K562 (cell line): Measurements from ENCODE around the gene ABCA7. TPM values are rescaled to one million over a fixed set of nuclear protein-coding genes. Genes with fewer than 3 reads are reported as not detected.

Experiments used
- ATAC-seq: fragments of 200-7000 bp; cut with Tn5 transposase; 3 replicates; pipeline ENCODE4 v1.9.1; 2020; ENCODE audit warnings: moderate library complexity
- BruUV-seq: library from RNA; stranded (reverse); fragments of 400-500 nt; replicated peaks from 2 replicates; lab custom pipeline; 2021; lab: Mats Ljungman, UMichigan
- CTCF ChIA-PET: fragments of 300-600 bp; formaldehyde crosslinking; extraction: SDS; loops from one replicate; lab custom pipeline; 2021; ENCODE audit warnings: low intra/inter-chr PET ratio; lab: Yijun Ruan, JAX
- POLR2A ChIA-PET: fragments of 300-600, 350-650 bp; sonication (Branson Sonifier 250); formaldehyde crosslinking; extraction: SDS; loops from one replicate; lab custom pipeline; 2021; ENCODE audit warnings: antibody characterized with exemption, inconsistent platforms; lab: Yijun Ruan, JAX
- DNase-seq, 4 experiments: peaks; one replicate each; pipeline versions ENCODE4 v3.0.0 to v3.0.0-alpha.2; 2011 to 2018; ENCODE audit warnings: low spot score in 3 of 4, mixed read lengths in 3 of 4; ENCODE audit errors: extremely low read depth in 1 of 4
- FAIRE-seq: peaks from 2 replicates; lab custom pipeline; 2011; peaks lifted over from hg19 to GRCh38; lab: Jason Lieb, UNC
- H2AFZ ChIP-seq: 2 replicates; pipeline ENCODE4 v1.6.0; 2011; ENCODE audit warnings: low read depth, low read length, control low read depth, inconsistent platforms
- H3K27ac ChIP-seq: fragments of 200-600 bp; 3 replicates; pipeline ENCODE4 v1.8.0; 2011; ENCODE audit warnings: low read depth, mild to moderate bottlenecking, control low read depth, inconsistent platforms, low read length, moderate library complexity, mixed read lengths; ENCODE audit errors: extremely low read depth
- H3K27me3 ChIP-seq, 2 experiments: fragments of 300-600 bp in 1 of 2; 2 replicates in 1 of 2; 3 replicates in 1 of 2; pipeline versions ENCODE4 v1.6.0 to v1.8.0; 2011; ENCODE audit warnings: inconsistent platforms in 2 of 2, low read length in 2 of 2, mild to moderate bottlenecking in 1 of 2, mixed read lengths in 1 of 2, moderate library complexity in 1 of 2; ENCODE audit not compliant: control insufficient read depth in 2 of 2, insufficient read depth in 2 of 2
- H3K36me3 ChIP-seq: fragments of 300-600 bp; 3 replicates; pipeline ENCODE4 v1.8.0; 2011; ENCODE audit warnings: mild to moderate bottlenecking, low read length, inconsistent platforms; ENCODE audit not compliant: control insufficient read depth, insufficient read depth
- H3K4me1 ChIP-seq, 2 experiments: fragments of 200-600 bp in 1 of 2; replicated peaks in 1 of 2; 2 replicates in 1 of 2; 3 replicates in 1 of 2; pipeline versions ENCODE4 v1.5.1 to v1.8.0; 2011; ENCODE audit warnings: inconsistent platforms in 2 of 2, low read length in 2 of 2, mild to moderate bottlenecking in 1 of 2, mixed read lengths in 1 of 2, moderate library complexity in 1 of 2; ENCODE audit not compliant: control insufficient read depth in 2 of 2, insufficient read depth in 2 of 2
- H3K4me2 ChIP-seq: 2 replicates; pipeline ENCODE4 v1.6.1; 2011; ENCODE audit warnings: low read length, control low read depth, inconsistent platforms, mixed read lengths; ENCODE audit not compliant: insufficient read depth
- H3K4me3 ChIP-seq: fragments of 200-600 bp; sonication (generic), shearing (Covaris generic); 2 replicates; pipeline ENCODE4 v1.5.1; 2016; ENCODE audit warnings: control low read depth, inconsistent platforms
- H3K79me2 ChIP-seq: fragments of 200-600 bp; 3 replicates; pipeline ENCODE4 v1.8.0; 2011; ENCODE audit warnings: low read length, inconsistent platforms; ENCODE audit not compliant: control insufficient read depth, insufficient read depth
- H3K9ac ChIP-seq, 2 experiments: 2 replicates each; pipeline versions ENCODE4 v1.6.0 to v1.6.1; 2011; ENCODE audit warnings: low read depth in 2 of 2, low read length in 2 of 2, control low read depth in 1 of 2, inconsistent platforms in 1 of 2, mild to moderate bottlenecking in 1 of 2, mixed read lengths in 1 of 2; ENCODE audit not compliant: insufficient read depth in 1 of 2
- H3K9me1 ChIP-seq: one replicate; pipeline ENCODE4 v1.6.0; 2011; ENCODE audit warnings: inconsistent platforms, mild to moderate bottlenecking, low read length, moderate library complexity; ENCODE audit not compliant: control insufficient read depth, insufficient read depth
- H3K9me3 ChIP-seq: replicated peaks from 2 replicates; pipeline ENCODE4 v1.5.1; 2011; ENCODE audit warnings: low read depth, low read length, inconsistent platforms; ENCODE audit not compliant: control insufficient read depth, insufficient read depth
- H4K20me1 ChIP-seq: replicated peaks from 2 replicates; pipeline ENCODE4 v1.6.1; 2011; ENCODE audit warnings: low read length, inconsistent platforms, mixed read lengths; ENCODE audit not compliant: control insufficient read depth, insufficient read depth
- AFF1 ChIP-seq, 2 experiments: fragments of 450-650 bp; IDR thresholded peaks; 2 replicates each; pipeline ENCODE4 v1.6.1; 2018; ENCODE audit warnings: mild to moderate bottlenecking in 2 of 2, low read depth in 1 of 2; ENCODE audit not compliant: partially characterized antibody in 2 of 2
- BCOR ChIP-seq: fragments of 450-650 bp; IDR thresholded peaks from 2 replicates; pipeline ENCODE4 v1.6.1; 2016
- CHD4 ChIP-seq: fragments of 200-600 bp; sonication (generic); IDR thresholded peaks from 3 replicates; pipeline ENCODE4 v1.6.1; 2012; ENCODE audit warnings: low read depth, mild to moderate bottlenecking, mixed read lengths, low read length, inconsistent platforms; ENCODE audit not compliant: insufficient read depth, insufficient replicate concordance, poor library complexity, severe bottlenecking
- CREM ChIP-seq: IDR thresholded peaks from 2 replicates; pipeline ENCODE4 v1.6.1; 2014; ENCODE audit warnings: antibody characterized with exemption, low read depth
- ELK1 ChIP-seq: sonication (generic); formaldehyde crosslinking; IDR thresholded peaks from 2 replicates; pipeline ENCODE4 v1.8.1; 2022; ENCODE audit warnings: missing genetic modification reagents
- FOXK1 ChIP-seq: sonication (generic); formaldehyde crosslinking; IDR thresholded peaks from 2 replicates; pipeline ENCODE4 v1.8.0; 2022; ENCODE audit warnings: missing genetic modification reagents, mild to moderate bottlenecking, borderline replicate concordance
- HINFP ChIP-seq: fragments of 450-650 bp; conservative IDR thresholded peaks from 2 replicates; pipeline ENCODE4 v1.6.1; 2016; ENCODE audit warnings: missing genetic modification characterization, low read depth, mild to moderate bottlenecking, control low read depth, missing compliant biosample characterization
- KDM2B ChIP-seq: fragments of 250-450 bp; sonication (Bioruptor Pico); IDR thresholded peaks from 2 replicates; pipeline ENCODE4 v1.8.0; 2021; ENCODE audit warnings: mild to moderate bottlenecking, moderate library complexity
- PTBP1 ChIP-seq: fragments of 200-400 bp; formaldehyde crosslinking; IDR thresholded peaks from 2 replicates; pipeline ENCODE4 v1.6.1; 2017; ENCODE audit warnings: low read depth, low read length
- SMARCA5 ChIP-seq: fragments of 450-650 bp; IDR thresholded peaks from 2 replicates; pipeline ENCODE4 v1.6.1; 2016
- STAT5B ChIP-seq: fragments of 250-450 bp; sonication (Bioruptor Pico); IDR thresholded peaks from 2 replicates; pipeline ENCODE4 v1.8.0; 2021; ENCODE audit warnings: mild to moderate bottlenecking, inconsistent platforms
- TRIM24 ChIP-seq, 2 experiments: fragments of 450-650 bp; IDR thresholded peaks; 2 replicates each; pipeline ENCODE4 v1.6.1; 2016
- ZNF175 ChIP-seq: fragments of 200-800 bp; sonication (Bioruptor generic); IDR thresholded peaks from 2 replicates; pipeline ENCODE4 v1.6.1; 2016; ENCODE audit warnings: low read depth, mild to moderate bottlenecking, missing genetic modification characterization, missing compliant biosample characterization
- ZNF584 ChIP-seq: fragments of 200-800 bp; sonication (Bioruptor generic); IDR thresholded peaks from 2 replicates; pipeline ENCODE4 v1.6.1; 2016; ENCODE audit warnings: low read depth, mild to moderate bottlenecking, missing genetic modification characterization, missing compliant biosample characterization
- WGBS: fragments of 100-300 bp; shearing (Covaris generic); methylation state at CpG from one replicate; pipeline ENCODE4 v1.1.6; 2016; ENCODE audit warnings: low coverage, mixed read lengths; ENCODE audit not compliant: insufficient coverage; ENCODE audit errors: missing lambda C conversion rate; 5-methylcytosine and 5-hydroxymethylcytosine counted together
- in situ Hi-C: fragments of 300-500 bp; cut with MboI; formaldehyde crosslinking; loops from 4 replicates; pipeline ENCODE4 v1.15.0; 2018; ENCODE audit warnings: inconsistent platforms, mixed read lengths
- intact Hi-C: fragments of 100-400 bp; cut with micrococcal nuclease; formaldehyde crosslinking; loops from 2 replicates; pipeline ENCODE4 v1.14.2; 2022
- polyA plus RNA-seq, 8 experiments: library from polyadenylated mRNA; depleted of rRNA in 4 of 8; stranded (reverse) in 5 of 8; unstranded in 3 of 8; fragments of >200 nt; fragmentation: Nextera tagmentation in 2 of 8; fragmentation: Illumina TruSeq in 1 of 8; extraction: Ambion mirVana in 2 of 8; extraction: Trizol in 1 of 8; gene quantifications; 2 replicates each; pipeline versions ENCODE4 v1.2.1 to v1.2.3, GENCODE V29; 2011 to 2014; ENCODE audit warnings: inconsistent platforms in 1 of 8, missing spikeins in 1 of 8
- total RNA-seq, 7 experiments: library from RNA; depleted of rRNA in 6 of 7; stranded (reverse); fragments of >200 nt in 6 of 7; fragmentation: Illumina TruSeq in 2 of 7; extraction: Trizol in 2 of 7; gene quantifications; 2 replicates each; pipeline versions ENCODE4 v1.2.1 to v1.2.3, GENCODE V29; 2011 to 2021; ENCODE audit warnings: low replicate concordance in 1 of 7

The ABCA7 gene
- total and polyA plus RNA-seq, 9 of the 15 experiments (the other 6 are each of a cell fraction or from before 2014, with no cell fraction given) = 2.3 to 96.1 (median 31.2) TPM

DNA sequence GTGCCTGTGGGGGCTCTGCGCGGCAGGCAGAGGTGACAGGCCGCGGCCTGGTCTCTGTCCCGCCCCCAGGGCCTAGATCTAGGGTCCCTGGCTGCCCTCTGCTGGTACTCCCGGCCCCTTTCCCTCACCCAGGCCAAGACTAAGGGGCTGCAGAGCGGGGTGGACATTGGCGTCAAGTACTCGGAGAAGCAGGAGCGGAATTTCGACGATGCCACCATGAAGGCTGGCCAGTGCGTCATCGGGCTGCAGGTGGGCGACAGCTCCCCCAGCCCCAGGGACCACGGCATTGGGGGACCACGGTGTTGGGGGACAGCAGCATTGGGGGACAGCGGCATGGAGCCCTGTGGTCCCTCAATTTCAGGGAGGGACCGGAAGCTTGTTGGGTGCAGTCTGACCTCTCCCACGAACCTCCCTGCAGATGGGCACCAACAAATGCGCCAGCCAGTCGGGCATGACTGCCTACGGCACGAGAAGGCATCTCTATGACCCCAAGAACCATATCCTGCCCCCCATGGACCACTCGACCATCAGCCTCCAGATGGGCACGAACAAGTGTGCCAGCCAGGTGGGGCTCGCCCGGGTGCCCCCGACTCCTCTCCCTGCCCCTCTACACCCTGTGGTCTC is 3.8 kb upstream of the ABCA7 start (continued):
- TF ChIP-seq CHD4 (no peak), AFF1 (IDR thresholded peaks at IDR 0.05; ENCODE audit: low read depth in 1 of 2, partially characterized antibody in 2 of 2) (no peak), ZNF175 (CRISPR knock-in tag) (no peak), ZNF584 (CRISPR knock-in tag) (no peak), KDM2B (no peak)
- TF ChIP-seq, all 486 proteins: peak for 12

DNA sequence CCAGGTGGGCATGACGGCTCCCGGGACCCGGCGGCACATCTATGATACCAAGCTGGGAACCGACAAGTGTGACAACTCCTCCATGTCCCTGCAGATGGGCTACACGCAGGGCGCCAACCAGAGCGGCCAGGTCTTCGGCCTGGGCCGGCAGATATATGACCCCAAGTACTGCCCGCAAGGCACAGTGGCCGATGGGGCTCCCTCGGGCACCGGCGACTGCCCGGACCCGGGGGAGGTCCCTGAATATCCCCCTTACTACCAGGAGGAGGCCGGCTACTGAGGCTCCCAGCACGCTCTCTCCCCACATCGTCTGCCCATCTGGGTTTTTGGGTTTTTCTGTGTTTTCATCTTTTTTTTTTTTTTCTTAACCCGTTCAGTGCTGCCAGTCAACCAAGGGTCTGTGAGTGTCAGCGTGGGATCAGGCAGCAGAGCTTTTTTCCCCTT is 2.3 kb upstream of the ABCA7 start:
- Histone ChIP-seq H2AFZ (no peak overlapping the region), H3K27me3 (no peaks in the 10 kb centered on the region), H3K4me2 (peak overlapping the region; percentile 51; the same call in 1 of the 2 replicates), H3K9ac (peak overlapping the region; percentile 12 to 65; a peak in 3 of 4 replicates), H3K36me3 (peaks cover 43% of the 10 kb centered on the region), H3K9me3 (no peaks in the 10 kb centered on the region), H3K4me3 (no peak overlapping the region), H3K4me1 (peaks cover 28 to 61% of the 10 kb centered on the region in 2 experiments), H4K20me1 (no peaks in the 10 kb centered on the region), H3K9me1 (no peaks in the 10 kb centered on the region), H3K27ac (peak overlapping the region; percentile 71), H3K79me2 (peaks cover 25% of the 10 kb centered on the region)
- no TSS peak for BruUV-seq
- 72% methylated on average over 16 of the region's 22 CpGs for WGBS
- in situ Hi-C loops = no loop called here
- ChIA-PET POLR2A (interaction anchor here (11.0 kb wide), 1 partner anchor 8 kb away, joined by 176 read pairs; the partner anchor contains the start of gene CNN2), CTCF (no interaction called here)
- intact Hi-C loops = no loop called here
- DNase-seq (no peak), ATAC-seq (no peak), FAIRE-seq (no peak)
- TF ChIP-seq SMARCA5 (peak; percentile 65; the same call in 1 of the 2 replicates), FOXK1 (CRISPR knock-in tag) (no peak), CREM (no peak), STAT5B (CRISPR knock-in tag) (no peak), BCOR (peak; percentile 51; the same call in 1 of the 2 replicates), TRIM24 (IDR thresholded peaks at IDR 0.05) (no peak), PTBP1 (peak; percentile 82; the same call in 1 of the 2 replicates), HINFP (no peak), KDM2B (no peak), ELK1 (no peak)
